Activated effector memory CD4-positive, alpha-beta T cell treated with Interleukin-2 at 50 U/mL for 16 hours (primary cell): ENCODE data around the gene PSMD8.
"Not testable (repeated sequence)": the region's sequence is repeated elsewhere in the genome, so short reads cannot be mapped to it uniquely, and the experiment has no call there.

Experiments used
- DNase-seq: peaks from one replicate; pipeline ENCODE4 v3.0.0-alpha.2; 2020

The PSMD8 gene

DNA sequence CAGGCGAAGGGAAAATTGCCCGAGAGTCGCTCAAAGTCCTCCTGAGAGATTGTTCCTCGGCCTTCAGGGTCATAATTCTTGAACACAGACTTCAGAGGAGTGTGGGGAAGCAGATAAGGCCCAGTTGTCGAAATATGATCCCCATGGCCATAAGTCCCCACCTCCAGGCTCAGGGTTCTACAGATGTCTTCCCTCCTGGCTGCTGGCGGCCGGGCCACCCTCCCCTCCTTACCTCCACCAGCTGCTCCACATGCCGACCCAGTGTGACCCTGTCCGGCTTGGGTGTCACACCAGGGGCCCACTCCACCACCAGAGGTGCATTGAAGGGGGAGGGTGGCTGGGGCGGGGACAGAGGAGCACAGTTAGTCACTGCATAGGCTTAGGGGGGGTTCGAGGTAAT lies 38.6 kb downstream of the PSMD8 start:
- no peak for DNase-seq

DNA sequence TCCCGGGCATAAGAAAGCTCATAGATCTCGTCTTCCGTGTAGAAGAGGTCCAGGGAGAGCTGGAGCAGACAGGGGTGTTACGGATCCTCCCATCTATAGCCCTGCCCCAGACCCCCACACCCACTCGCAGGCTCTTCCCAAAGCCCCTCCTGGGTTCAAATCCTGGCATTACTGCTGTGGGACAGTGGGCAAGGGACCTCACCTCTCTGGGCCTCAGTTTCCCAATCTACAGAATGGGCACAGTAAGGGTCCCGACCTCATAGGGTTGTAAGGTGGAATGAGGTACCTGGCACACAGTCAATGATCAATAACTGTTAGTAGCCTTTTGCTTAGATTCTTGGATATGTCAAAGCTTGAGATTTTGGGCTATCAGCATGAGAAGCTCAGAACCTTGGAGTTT lies 39.0 kb downstream of the PSMD8 start:
- DNase-seq = no peak

DNA sequence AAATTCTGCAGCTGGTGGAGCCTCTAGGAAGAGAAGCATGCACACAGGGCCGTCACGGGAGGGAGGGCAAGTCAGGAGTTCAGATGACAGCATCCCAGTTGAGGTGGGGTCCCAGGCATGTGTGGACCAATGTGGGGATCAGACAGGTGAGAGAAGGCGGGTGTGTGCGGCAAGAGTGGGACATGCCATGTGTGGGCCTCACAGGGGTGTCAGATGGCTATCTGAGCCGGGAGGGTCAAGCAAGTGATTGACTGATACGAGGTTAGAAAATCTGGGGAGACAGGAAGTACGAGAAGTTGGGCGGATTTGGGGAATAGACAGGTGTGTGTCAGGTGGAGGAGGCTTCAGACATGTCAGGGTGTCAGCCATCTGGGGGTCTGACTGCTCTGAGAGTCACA lies 42.8 kb downstream of the PSMD8 start:
- no peak for DNase-seq

DNA sequence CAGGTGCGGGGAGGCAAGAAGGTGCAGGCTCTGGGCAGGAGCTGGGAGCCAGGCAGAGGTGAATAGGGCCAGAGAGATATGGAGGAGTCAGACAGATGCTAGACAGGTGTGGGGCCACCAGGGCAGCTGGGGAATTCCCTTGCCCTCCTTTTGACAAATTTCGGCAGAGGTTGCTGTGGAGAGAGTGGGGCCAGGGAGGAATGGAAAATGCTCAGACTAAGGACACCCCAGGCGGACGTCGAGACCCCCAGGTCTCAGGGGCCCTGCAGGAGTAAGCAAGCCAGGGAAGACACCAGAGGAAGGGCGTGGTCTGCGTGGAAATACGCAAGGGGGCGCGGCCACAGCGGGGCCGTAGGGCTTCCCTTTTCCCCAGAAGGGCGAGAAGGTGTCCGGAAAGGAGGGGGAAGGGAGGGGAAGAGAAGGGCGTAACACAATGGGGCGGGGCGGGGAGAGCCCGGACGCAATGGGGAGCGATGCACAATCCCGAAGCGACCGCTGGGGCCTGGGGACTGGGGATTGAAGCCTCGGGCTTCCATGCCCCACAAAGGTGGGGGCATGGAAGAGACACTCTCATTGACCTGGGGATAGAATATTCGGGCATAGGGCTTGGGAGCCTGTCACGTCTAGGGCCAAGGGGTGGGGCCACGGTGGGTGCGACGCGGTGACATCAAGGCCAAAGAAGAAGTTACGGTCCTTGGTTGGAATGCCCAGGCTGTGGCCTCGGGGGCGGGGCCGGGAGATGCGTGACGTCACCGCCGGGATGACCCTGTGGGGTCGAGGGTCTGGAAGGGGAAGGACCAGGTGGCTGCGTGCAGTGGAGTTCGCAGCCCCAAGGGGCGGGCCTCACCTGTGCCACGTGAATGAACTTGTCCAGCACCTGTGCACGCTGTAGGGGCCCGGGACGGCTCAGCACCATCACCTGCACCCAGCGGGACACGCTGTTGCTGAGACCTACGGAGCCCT lies 43.5 kb downstream of the PSMD8 start:
- DNase-seq = peak; percentile 34

GRCh38 chr19:38420935-38421334 lies 46.6 kb downstream of the PSMD8 start:
- no peak for DNase-seq

DNA sequence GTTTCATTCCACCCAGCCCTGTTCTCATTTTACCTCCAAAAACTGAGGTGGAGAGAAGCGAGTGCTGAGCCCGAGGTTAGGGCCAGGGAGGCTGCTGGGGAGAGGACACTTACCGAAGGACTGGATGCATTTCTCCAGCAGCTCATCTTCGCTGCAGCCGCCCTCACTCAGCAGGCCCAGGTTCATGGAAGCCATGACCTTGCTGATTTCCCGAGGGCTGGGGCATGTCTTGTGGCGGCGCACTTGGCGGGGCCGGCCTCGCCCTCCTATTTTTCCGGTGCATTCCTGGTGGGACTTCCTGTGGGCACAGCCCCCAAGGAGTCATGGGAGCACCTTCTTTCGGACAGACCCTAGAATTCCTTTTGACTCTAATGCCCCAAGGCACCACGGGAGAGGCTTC lies 47.5 kb downstream of the PSMD8 start:
- no peak for DNase-seq

- DNase-seq = no peak
Observed at GRCh38 chr19:38422438-38422837, 48.1 kb downstream of the PSMD8 start.

GRCh38 chr19:38424272-38424671 lies 49.9 kb downstream of the PSMD8 start:
- no peak for DNase-seq

DNA sequence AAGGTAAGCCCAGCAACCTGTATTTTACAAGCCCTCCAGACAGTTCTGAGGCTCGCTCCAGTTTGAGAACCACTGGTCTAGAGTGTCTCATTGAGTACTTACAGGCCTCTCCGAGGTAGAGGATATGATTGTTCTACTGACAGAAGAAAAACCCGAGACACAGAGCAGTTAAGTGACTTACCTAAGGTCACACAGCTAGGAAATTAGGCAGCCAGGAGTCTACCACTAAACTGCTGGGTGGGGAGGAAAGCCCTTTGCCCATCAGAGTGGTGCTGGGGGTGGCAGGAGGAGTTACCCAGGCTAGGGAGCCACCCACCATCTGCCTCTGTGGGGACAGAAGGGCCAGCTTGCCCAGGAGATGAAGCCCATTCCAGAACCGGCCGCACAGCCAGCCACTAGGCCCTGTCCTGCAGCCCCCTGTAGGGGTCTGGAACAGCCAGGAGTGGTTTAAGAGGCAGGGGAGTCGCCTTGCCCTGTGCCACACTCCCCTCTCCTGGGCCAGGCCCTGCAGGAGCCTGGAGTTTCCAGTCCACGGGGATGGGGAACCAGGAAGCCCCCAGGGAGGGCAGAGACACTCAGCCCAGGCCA lies 50.9 kb downstream of the PSMD8 start:
- no peak for DNase-seq

- no peak for DNase-seq
Observed at GRCh38 chr19:38425810-38426466, 51.6 kb downstream of the PSMD8 start, which contains the start of gene RASGRP4. Gene RASGRP4 (minus strand): TSS chr19:38426219. CDS start chr19:38426091, 128 bp downstream.

DNA sequence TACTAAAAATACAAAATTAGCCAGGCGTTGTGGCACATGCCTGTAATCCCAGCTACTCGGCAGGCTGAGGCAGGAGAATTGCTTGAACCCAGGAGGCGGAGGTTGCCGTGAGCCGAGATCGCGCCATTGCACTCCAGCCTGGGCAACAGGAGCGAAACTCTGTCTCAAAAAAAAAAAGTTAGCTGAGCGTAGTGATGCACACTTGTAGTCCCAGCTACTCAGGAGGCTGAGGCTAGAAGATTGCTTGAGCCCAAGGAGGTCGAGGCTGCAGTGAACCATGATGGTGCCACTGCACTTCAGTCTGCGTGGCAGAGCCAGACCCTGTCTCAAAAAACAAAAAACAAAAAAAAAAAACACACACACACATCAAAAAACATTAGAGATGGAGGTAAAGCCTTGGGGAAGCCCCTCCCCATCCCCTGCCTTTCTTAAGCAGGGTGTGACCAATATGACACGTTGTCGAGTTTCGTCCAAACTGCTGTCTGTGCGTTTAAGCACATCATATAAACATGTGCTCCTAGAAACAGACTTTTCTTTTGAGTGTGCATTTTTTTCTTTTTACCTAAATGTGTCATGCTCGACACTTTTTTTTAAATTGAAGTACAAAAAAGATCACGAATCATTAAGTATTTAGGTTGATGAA lies 52.8 kb downstream of the PSMD8 start:
- not testable (repeated sequence) for DNase-seq

- no peak for DNase-seq
Observed at GRCh38 chr19:38429055-38429810, 54.9 kb downstream of the PSMD8 start.

DNA sequence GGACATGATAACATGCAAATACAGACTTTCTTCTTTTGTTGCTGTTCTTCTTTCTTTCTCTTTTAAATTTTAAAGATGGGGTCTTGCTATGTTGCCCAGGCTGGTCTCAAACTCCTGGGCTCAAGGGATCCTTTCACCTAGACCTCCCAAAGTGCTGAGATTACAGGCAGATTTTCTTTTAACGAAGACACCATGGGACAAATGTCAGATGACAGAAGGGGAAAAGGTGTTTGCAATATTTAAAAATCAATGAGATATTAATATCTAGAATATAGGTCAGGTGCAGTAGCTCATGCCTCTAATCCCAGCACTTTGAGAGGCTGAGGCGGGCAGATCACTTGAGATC lies 55.4 kb downstream of the PSMD8 start:
- no peak for DNase-seq

DNA sequence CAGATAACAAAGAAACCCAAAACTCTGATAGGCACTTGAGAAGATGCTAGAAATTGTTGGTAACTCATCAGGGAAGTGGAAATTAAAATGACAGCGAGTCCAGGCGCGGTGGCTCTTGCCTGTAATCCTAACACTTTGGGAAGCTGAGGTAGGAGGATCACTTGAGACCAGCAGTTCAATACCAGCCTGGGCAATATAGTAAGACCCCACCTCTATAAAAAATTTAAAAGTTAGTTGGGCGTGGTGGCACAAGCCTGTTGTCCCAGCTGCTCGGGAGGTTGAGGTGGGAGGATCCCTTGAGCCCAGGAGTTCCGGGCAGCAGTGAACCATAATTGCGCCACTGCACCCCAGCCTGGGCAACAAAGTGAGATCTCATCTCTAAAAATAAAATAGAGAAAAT lies 56.6 kb downstream of the PSMD8 start:
- DNase-seq = no peak

DNA sequence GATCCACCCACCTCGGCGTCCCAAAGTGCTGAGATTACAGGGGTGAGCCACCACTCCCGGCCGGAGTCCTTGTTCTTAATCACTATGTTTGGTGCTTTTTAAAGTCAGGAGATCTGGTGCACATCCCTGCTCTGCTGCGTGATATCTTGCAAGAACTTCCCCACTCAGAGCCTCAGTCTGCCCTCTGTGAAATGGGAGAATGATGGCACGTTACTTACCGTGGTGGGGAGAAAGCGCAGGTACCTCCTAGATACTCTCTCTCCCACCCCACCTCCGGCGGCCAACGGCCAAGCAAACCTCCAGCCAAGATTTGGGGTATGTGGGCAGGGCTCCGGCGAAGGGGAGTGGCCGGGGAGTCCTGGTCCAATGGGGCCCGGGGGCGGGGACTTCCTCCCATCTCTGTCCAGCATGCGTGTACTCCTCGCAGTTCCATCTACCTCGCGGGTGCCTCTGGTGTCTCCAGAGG lies 58.9 kb downstream of the PSMD8 start, which contains the start of gene RYR1:
Gene RYR1 (plus strand): TSS at position 424 of the 466 bp plus-strand sequence. CDS start 139 bp downstream, outside the sequence.
- peak; percentile 12 for DNase-seq
